Hepatocyte (in vitro differentiated cells): ENCODE results near the gene TERB2.
"Not testable (repeated sequence)": the region's sequence is repeated elsewhere in the genome, so short reads cannot be mapped to it uniquely, and the experiment has no call there.

Experiments
- CTCF ChIP-seq: fragments of 200-600 bp; sonication (generic); IDR thresholded peaks from 2 replicates; pipeline ENCODE4 v1.5.1; 2016; ENCODE audit warnings: antibody characterized with exemption, mild to moderate bottlenecking; ENCODE audit not compliant: poor library complexity
- EZH2phosphoT487 ChIP-seq: fragments of 200-600 bp; sonication (generic); IDR thresholded peaks from one replicate; pipeline ENCODE4 v1.6.1; 2018; ENCODE audit warnings: antibody characterized with exemption, mild to moderate bottlenecking, low read depth, moderate library complexity; ENCODE audit not compliant: unreplicated experiment, severe bottlenecking

- TF ChIP-seq CTCF, EZH2phosphoT487: not testable (repeated sequence)
These were observed 64.4 kb downstream of the TERB2 start for GRCh38 chr15:45020901-45021259.
